Kidney glomerular epithelial cell (primary cell): ENCODE measurements around the gene UGT2A2.
"Not testable (repeated sequence)": the region's sequence is repeated elsewhere in the genome, so short reads cannot be mapped to it uniquely, and the experiment has no call there.

ENCODE experiments used
- DNase-seq: peaks from one replicate; lab custom pipeline; 2025; lab: John Stamatoyannopoulos, UW

The UGT2A2 gene

DNA sequence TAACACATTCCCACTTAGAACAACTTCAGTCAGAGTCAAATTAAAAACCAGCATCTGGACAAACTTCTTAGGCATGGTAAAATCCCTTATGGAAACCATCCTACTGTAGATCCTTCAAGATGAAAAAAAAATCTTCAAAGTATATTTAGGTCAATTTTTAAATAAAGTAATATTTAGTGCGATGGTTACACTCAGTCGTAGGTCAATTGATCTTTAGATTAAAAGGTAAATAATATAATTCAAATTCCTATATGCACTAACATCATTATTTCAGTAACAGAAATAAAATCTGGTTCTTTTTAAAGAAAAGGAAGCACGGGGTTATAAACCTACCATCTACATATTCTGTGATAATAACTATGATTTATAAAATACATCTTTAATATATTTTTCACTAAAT lies at the start of gene UGT2A2:
UGT2A2 (minus strand) TSS at position 101 of the 400 bp plus-strand sequence; CDS start at position 99, 2 bp downstream.
- no peak for DNase-seq

DNA sequence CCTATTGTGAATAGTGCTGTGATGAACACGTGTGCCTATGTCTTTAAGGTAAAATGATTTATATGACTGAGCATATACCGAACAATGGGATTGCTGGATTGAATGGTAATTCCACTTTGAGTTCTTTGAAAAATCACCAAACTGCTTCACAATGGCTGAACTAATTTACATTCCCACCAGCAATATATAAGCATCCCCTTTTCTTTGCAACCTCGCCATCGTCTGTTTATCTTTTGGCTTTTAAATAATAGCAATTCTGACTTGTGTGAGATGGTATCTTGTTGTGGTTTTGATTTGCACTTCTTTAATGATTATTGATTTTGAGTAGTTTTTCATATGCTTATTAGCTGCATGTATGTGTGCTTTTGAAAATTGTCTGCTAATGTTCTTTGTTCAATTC lies 45.4 kb upstream of the UGT2A2 start:
- no peak for DNase-seq

- DNase-seq, result no peak
These were observed 29.2 kb upstream of the UGT2A2 start for GRCh38 chr4:69668680-69669079.

DNA sequence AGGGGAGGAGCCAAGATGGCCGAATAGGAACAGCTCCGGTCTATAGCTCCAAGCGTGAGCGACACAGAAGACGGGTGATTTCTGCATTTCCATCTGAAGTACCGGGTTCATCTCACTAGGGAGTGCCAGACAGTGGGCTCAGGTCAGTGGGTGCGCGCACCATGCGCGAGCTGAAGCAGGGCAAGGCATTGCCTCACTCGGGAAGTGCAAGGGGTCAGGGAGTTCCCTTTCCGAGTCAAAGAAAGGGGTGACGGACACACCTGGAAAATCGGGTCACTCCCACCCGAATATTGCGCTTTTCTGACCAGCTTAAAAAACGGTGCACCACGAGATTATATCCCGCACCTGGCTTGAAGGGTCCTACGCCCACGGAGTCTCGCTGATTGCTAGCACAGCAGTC lies 24.6 kb upstream of the UGT2A2 start:
- DNase-seq, result not testable (repeated sequence)

DNA sequence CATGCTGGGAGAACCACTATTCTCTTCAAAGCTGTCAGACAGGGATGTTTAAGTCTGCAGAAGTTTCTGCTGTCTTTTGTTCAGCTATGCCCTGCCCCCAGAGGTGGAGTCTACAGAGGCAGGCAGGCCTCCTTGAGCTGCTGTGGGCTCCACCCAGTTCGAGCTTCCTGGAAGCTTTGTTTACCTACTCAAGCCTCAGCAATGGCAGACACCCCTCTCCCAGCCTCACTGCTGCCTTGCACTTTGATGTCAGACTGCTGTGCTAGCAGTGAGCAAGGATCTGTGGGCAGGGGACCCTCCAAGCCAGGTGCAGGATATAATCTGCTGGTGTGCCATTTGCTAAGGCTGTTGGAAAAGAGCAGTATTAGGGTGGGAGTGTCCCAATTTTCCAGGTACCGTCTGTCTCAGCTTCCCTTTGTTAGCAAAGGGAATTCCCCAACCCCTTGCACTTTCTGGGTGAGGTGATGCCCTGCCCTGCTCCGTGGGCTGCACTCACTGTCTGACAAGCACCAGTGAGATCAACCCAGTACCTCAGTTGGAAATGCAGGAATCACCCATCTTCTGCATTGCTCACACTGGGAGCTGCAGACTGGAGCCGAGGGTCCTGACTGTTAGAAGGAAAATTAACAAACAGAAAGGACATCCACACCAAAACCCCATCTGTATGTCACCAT lies 21.8 kb upstream of the UGT2A2 start:
- not testable (repeated sequence) for DNase-seq

DNA sequence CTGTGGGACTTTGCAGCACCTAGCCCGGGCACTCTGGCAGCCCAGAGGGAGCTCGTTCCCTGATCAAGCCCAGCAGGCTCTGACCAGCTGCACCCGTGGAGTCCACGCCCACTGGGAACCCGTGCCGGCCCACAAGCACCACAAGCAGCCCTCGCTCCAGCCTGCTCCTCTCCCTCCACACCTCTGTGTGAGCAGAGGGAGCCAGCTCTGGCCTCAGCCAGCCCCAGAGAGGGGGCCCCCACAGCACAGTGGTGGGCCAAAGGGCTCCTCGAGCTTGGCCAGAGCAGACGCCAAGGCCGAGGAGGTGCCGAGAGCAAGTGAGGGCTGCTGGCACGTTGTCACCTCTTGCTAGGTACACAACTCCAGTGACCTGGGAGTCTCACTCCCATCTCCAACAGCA lies 18.7 kb upstream of the UGT2A2 start:
- no peak for DNase-seq

- DNase-seq, result no peak
These were observed 17.3 kb upstream of the UGT2A2 start for GRCh38 chr4:69656653-69657158.

GRCh38 chr4:69653147-69653546 lies 13.7 kb upstream of the UGT2A2 start, which contains the start of gene UGT2A1:
TSS of gene UGT2A1 (minus strand) at chr4:69653247. CDS start at chr4:69647644, 5,603 bp downstream.
- DNase-seq, result no peak

GRCh38 chr4:69650872-69651271 lies 11.4 kb upstream of the UGT2A2 start:
- DNase-seq, result no peak

GRCh38 chr4:69649629-69650028 lies 10.2 kb upstream of the UGT2A2 start:
- no peak for DNase-seq

DNA sequence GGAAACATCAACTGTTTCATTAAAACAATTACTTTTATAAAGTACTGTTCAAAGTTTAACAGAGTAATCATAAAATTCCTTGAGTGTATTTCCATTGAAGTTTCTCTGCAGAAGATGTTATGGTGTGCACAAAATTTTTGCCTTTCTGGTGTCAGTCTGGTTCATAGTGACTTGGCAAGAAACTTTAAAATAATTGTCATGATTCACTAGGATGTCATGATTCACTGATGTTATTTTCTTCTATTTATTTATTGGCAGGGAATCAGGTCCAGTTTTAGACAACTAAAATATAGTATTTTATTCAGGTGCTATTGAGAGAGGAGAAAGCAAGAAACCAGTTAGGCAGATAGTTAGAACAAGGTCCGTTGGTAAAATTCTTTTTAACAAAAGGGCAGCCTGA lies 9.8 kb upstream of the UGT2A2 start:
- no peak for DNase-seq

DNA sequence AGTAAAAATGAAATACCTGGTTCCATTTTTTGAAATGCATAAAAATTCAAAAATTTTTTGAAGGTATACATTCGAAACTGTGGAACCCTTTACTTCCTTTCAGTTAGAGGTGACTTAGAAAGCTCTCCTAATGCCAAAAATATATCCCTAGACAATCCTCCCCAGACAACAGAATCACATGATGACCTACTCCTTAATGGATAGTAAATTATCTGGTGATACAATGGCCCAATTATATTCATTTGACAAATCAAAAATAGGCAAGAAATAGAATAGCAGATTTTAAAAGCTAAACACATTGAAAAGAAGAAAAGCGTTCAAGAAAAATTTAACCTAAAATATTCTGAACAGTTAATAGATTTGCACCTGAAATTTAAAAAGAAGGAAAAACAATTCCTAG lies 3.5 kb upstream of the UGT2A2 start:
- DNase-seq, result no peak

GRCh38 chr4:69640289-69640688 lies 847 bp upstream of the UGT2A2 start:
- DNase-seq, result no peak

DNA sequence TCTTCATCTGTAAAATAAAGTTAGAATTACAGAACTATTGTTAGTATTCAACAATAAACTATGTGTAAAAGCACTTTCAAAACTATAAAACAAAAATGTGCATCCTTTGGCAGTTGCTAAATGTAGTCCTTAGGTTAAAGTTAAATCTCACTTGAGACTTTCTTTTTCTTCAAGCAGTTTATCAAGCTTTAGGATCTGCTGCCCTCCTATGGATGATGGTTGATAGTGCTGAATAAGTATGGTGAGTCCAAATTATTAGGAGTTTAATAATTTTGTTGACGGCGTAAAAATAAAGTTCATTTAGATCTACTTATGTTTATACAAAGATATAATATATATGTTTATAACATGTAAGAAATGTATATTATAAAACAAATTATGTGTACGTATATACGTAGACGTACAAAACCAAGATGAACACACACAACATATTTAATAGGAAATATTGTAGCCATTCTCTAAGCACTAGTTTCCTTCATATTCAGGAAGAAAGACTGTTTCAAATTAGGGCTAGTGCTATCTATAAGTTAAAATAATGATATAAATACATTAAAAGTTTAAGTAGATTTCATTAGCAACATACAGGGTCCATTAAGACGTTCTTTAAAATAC lies 22.3 kb downstream of the UGT2A2 start:
- DNase-seq, result peak; percentile 47

GRCh38 chr4:69610484-69610883 lies 29.0 kb downstream of the UGT2A2 start:
- DNase-seq, result no peak

GRCh38 chr4:69601065-69601464 lies 38.4 kb downstream of the UGT2A2 start:
- no peak for DNase-seq

GRCh38 chr4:69600013-69600412 lies 39.4 kb downstream of the UGT2A2 start:
- DNase-seq, result no peak

DNA sequence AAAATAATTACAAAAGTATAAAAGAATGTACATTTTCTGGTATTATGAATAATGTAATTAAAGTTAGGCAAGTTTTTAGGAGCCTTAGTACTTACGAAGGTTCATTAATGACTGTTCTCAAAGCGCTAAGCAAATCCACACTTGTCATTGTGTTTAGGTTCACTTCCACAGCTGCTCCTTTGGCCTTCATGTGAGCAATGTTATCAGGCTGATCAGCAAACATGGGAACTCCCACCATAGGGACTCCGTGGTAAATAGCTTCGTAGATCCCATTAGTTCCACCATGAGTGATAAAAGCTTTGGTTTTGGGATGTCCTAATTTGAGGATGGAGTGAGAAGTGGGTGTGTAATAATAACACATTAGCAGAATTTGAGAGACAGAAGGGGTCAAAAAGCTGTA lies 45.1 kb downstream of the UGT2A2 start:
- no peak for DNase-seq

GRCh38 chr4:69591364-69591763 lies 48.1 kb downstream of the UGT2A2 start:
- DNase-seq, result no peak

DNA sequence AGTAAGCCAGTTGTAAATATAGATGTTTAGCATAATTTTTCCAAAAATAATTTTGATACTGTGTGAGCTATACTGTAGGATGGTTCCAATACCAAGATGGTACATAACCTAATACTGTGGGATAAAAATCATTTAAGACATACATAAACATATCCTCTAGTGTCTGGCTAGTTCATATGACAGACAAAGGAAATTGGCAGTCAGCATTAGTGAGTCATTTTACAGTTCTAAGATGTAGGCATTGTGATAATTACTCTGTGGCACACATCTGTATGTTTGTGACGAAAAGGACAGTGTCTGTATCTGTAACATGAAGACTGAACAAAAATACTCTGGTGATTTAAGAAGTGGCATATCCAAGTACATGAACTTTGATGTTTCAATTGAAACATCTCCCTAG lies 49.6 kb downstream of the UGT2A2 start:
- DNase-seq, result no peak

GRCh38 chr4:69584135-69584534 lies 55.3 kb downstream of the UGT2A2 start:
- DNase-seq, result no peak

DNA sequence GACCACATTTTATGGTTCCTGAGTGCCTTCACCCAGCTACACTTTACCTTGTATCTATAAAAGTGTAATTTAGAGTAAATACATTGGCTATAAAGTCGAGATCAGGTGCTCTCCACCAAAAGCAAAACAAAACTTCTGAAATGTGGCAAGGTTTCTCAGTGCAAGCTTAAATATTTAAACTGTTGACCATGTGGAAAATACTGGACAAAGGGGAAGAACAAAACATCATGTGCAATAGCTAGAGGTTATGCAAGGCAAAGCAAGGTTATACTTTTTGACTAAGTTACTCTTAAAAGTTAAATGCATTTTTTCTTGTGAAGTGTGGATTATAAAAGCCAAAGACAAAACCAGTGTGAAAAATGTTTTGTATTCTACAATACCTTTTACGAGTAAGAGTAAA lies 55.9 kb downstream of the UGT2A2 start:
- DNase-seq, result no peak

- DNase-seq, result no peak
These were observed 62.2 kb downstream of the UGT2A2 start for GRCh38 chr4:69577245-69577644.
